ENCODE data around the gene PPM1G.
A peak's percentile ranks its signal among the peaks of the same experiment; 100 is the strongest.
"Not testable (repeated sequence)": the region's sequence is repeated elsewhere in the genome, so short reads cannot be mapped to it uniquely, and the experiment has no call there.

Gene PPM1G

GRCh38 chr2:27409321-27410073, at the start of gene PPM1G:
TSS of gene PPM1G (minus strand) at chr2:27409591. CDS start at chr2:27409422, 169 bp downstream.
- peak; percentile 96 for DNase-seq

GRCh38 chr2:27453968-27454367, 44.6 kb upstream of the PPM1G start:
- no peak for DNase-seq

DNA sequence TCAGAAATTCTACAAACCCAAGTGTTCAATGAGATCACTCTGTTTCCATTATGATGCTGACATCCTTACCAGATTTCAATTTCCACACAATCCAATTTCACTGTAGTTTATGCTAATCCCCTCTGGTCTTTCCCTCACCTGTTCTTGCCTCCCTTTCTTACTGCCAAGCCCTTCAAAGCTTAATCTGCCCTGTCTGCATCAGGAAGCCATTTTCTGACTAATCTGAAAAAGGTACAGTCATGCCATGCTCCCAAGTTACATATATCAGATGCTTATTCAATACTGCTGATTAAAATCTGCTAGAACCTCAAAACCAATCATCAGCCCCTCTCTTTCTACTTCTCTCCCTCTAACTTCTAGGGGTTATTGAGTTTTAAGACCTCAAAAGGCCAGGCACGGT, 41.7 kb upstream of the PPM1G start:
- DNase-seq, result no peak

- DNase-seq, result no peak
These were observed 39.0 kb upstream of the PPM1G start for GRCh38 chr2:27448381-27448780.

GRCh38 chr2:27446057-27446456, 36.7 kb upstream of the PPM1G start:
- DNase-seq, result no peak

GRCh38 chr2:27445615-27446014, 36.2 kb upstream of the PPM1G start:
- DNase-seq, result no peak

GRCh38 chr2:27445155-27445554, 35.8 kb upstream of the PPM1G start:
- no peak for DNase-seq

DNA sequence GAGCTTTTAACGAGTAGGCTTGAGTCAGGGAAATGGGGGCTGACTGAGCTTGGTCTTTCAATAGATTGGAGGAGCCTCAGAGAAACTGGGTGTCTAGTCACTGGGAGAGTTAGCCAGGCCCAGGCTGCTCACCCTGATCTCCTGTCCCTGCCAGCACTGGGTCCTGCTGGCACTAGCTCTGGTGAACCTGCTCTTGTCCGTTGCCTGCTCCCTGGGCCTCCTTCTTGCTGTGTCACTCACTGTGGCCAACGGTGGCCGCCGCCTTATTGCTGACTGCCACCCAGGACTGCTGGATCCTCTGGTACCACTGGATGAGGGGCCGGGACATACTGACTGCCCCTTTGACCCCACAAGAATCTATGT, 33.5 kb upstream of the PPM1G start:
- no peak for DNase-seq

- DNase-seq, result peak; percentile 36
These were observed 32.8 kb upstream of the PPM1G start, which contains the start of gene KRTCAP3 for GRCh38 chr2:27441958-27442919. TSS of gene KRTCAP3 (plus strand) at chr2:27442381. CDS start at chr2:27442413, 32 bp downstream.

GRCh38 chr2:27441226-27441926, 32.0 kb upstream of the PPM1G start:
- DNase-seq, result no peak

DNA sequence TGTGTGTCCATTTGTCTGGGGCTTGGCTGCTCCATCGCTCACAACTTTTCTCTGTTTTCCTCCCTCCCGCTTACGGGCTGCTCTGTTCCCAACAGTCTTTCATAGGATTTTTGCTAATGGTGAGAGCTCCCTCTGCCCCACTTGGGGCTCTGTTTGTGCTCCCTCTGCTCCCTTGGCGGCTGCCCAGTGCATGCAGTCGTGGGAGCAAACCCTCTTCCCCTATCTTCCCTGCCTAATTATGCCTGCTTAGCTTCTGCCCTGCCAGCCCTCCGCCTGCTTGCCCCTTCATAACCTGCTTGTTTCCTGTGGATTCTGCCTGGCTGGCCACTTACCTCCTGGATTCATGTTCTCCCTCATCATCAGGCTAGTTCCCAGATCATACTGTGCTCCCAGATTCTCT, 26.2 kb upstream of the PPM1G start:
- DNase-seq, result no peak

GRCh38 chr2:27431395-27431794, 22.0 kb upstream of the PPM1G start:
- no peak for DNase-seq

- DNase-seq, result peak; percentile 91
These were observed 19.7 kb upstream of the PPM1G start for GRCh38 chr2:27428978-27429541.

DNA sequence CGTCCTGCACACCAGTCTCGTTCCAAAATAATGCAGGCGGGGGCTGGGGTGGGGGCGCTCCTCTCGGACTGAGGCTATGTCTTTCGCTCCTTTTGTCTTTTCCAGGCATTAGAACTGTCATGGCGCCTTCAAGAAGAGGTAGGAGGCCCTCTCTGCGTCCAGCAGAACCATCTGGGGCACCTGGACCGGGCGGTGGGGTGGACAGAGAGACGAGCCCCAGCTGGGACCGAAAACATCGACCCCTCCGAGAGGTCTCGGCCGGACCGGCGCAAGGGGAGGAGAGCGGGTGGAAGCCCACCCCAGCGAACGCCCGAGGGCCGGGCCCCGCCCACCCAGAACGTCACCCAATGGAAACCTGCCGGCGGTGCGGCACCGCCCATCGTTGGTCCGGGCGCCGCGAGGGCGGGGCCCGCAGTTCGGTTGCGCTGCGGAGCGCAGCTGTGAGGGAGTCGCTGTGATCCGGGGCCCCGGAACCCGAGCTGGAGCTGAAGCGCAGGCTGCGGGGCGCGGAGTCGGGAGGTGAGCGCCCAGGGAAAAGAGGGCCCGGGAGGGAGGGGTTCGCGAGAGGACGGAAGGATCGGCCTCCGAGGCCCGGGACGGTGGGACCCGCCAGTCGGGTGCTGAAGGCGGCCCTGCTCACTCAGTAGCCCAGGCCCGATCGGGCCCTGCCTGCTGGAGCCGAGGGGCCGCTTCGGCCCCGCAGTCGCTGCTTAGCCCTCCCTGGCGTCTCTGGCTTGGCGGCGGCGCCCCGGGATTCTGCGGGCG, 19.0 kb upstream of the PPM1G start, which contains the start of gene NRBP1:
TSS of gene NRBP1 (plus strand) at position 419 of the 765 bp plus-strand sequence. CDS start 4,643 bp downstream, outside the sequence.
- peak; percentile 95 for DNase-seq

- DNase-seq, result no peak
These were observed 18.4 kb upstream of the PPM1G start for GRCh38 chr2:27427863-27428212.

DNA sequence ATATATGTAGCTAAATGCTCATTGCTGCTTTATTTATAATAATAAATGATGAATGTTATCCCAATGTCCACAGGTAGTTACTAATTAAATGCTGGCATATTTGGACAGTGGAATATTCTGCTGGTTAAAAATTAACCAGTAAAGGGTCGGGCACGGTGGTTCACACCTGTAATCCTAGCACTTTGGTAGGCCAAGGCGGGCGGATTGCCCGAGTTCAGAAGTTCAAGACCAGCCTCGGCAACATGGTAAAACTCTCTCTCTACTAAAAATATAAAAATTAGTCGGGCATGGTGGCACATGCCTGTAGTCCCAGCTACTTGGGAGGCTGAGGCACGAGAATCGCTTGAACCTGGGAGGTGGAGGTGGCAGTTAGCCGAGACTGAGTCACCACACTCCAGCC, 15.6 kb upstream of the PPM1G start:
- DNase-seq, result not testable (repeated sequence)

GRCh38 chr2:27422958-27423357, 13.6 kb upstream of the PPM1G start:
- no peak for DNase-seq

GRCh38 chr2:27421660-27422250, 12.4 kb upstream of the PPM1G start:
- no peak for DNase-seq

DNA sequence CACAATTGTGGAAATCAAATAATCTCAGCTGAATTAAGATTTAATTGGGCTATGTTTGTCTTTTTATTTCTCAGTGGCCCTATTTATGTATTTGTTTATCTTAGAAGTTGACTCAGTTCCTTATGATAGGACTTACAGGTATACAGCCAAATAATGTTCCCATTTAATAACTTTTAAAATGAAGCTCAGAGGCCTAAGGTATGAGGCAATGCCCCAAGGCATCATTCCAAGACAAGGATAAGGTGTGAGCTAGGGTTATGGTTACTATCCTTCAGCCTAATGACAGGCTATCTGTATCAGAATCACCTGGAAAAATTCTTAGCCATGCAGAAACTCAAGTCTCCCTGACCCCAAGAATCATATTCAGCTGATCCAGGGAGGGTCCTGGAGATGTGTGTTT, 11.6 kb upstream of the PPM1G start:
- DNase-seq, result no peak

GRCh38 chr2:27416151-27416550, 6.8 kb upstream of the PPM1G start:
- no peak for DNase-seq

- DNase-seq, result no peak
These were observed 3.2 kb upstream of the PPM1G start for GRCh38 chr2:27412419-27413152.

Measured in femur (tissue), 1 donor.